IMR-90 (cell line): ENCODE data around the gene DEFB123. TPM values are rescaled to one million over a fixed set of nuclear protein-coding genes. Genes with fewer than 3 reads are reported as not detected.
A peak's percentile ranks its signal among the peaks of the same experiment; 100 is the strongest.

Experiments used
- ATAC-seq: fragments of 200-7000 bp; cut with Tn5 transposase; 2 replicates; pipeline ENCODE4 v1.9.1; 2020; ENCODE audit warnings: low read depth, mild to moderate bottlenecking, moderate library complexity
- BruUV-seq: library from RNA; stranded (reverse); fragments of 400-500 nt; replicated peaks from 2 replicates; lab custom pipeline; 2021; lab: Mats Ljungman, UMichigan
- CTCF ChIA-PET: fragments of 300-600 bp; formaldehyde crosslinking; extraction: SDS; loops from one replicate; lab custom pipeline; 2021; ENCODE audit warnings: antibody characterized with exemption; lab: Yijun Ruan, JAX
- POLR2A ChIA-PET: fragments of 300-600 bp; sonication (Branson Sonifier 250); formaldehyde crosslinking; loops from one replicate; lab custom pipeline; 2022; ENCODE audit warnings: antibody characterized with exemption; ENCODE audit not compliant: unreplicated experiment; lab: Charles Lee
- DNase-seq: peaks from one replicate; pipeline ENCODE4 v3.0.0; 2013
- H2AFZ ChIP-seq: replicated peaks from 2 replicates; pipeline ENCODE3; 2013; ENCODE audit warnings: low read length, mild to moderate bottlenecking; ENCODE audit not compliant: poor library complexity
- H2AK5ac ChIP-seq: 2 replicates; pipeline ENCODE4 v1.6.1; 2013; ENCODE audit warnings: low read depth, low read length, inconsistent platforms
- H2AK9ac ChIP-seq: replicated peaks from 2 replicates; pipeline ENCODE3; 2013; ENCODE audit warnings: mild to moderate bottlenecking, low read depth, low read length, moderate library complexity; ENCODE audit not compliant: poor library complexity
- H2BK120ac ChIP-seq: 2 replicates; pipeline ENCODE4 v1.6.1; 2013; ENCODE audit warnings: low read depth, low read length, inconsistent platforms
- H2BK15ac ChIP-seq: 3 replicates; pipeline ENCODE4 v1.6.1; 2013; ENCODE audit warnings: low read depth, low read length, inconsistent platforms
- H2BK20ac ChIP-seq: 2 replicates; pipeline ENCODE4 v1.6.1; 2013; ENCODE audit warnings: low read depth, mild to moderate bottlenecking, inconsistent platforms, low read length, moderate library complexity
- H2BK5ac ChIP-seq: 2 replicates; pipeline ENCODE4 v1.6.1; 2013; ENCODE audit warnings: mild to moderate bottlenecking, low read depth, low read length, inconsistent platforms; ENCODE audit not compliant: poor library complexity, severe bottlenecking
- H3K14ac ChIP-seq: replicated peaks from 2 replicates; pipeline ENCODE4 v1.6.1; 2013; ENCODE audit warnings: low read depth, low read length, inconsistent platforms
- H3K18ac ChIP-seq: 2 replicates; pipeline ENCODE4 v1.6.1; 2013; ENCODE audit warnings: low read depth, low read length, control low read depth
- H3K23ac ChIP-seq: 2 replicates; pipeline ENCODE4 v1.6.1; 2013; ENCODE audit warnings: low read depth, low read length, inconsistent platforms
- H3K27ac ChIP-seq: 2 replicates; pipeline ENCODE4 v1.5.1; 2013; ENCODE audit warnings: mild to moderate bottlenecking, control low read depth, low read length; ENCODE audit not compliant: insufficient read depth
- H3K27me3 ChIP-seq: 2 replicates; pipeline ENCODE4 v1.6.1; 2013; ENCODE audit warnings: low read length; ENCODE audit not compliant: control insufficient read depth, insufficient read depth
- H3K36me3 ChIP-seq: 2 replicates; pipeline ENCODE4 v1.6.1; 2013; ENCODE audit warnings: low read length, mixed read lengths; ENCODE audit not compliant: control insufficient read depth, insufficient read depth
- H3K4ac ChIP-seq: 2 replicates; pipeline ENCODE4 v1.6.1; 2013; ENCODE audit warnings: low read depth, low read length, inconsistent platforms
- H3K4me1 ChIP-seq: 2 replicates; pipeline ENCODE4 v1.6.1; 2013; ENCODE audit warnings: low read length, mixed read lengths; ENCODE audit not compliant: control insufficient read depth, insufficient read depth
- H3K4me2 ChIP-seq: 2 replicates; pipeline ENCODE4 v1.6.1; 2013; ENCODE audit warnings: low read depth, mild to moderate bottlenecking, control low read depth, low read length, moderate library complexity
- H3K4me3 ChIP-seq: 2 replicates; pipeline ENCODE4 v1.5.1; 2013; ENCODE audit warnings: low read depth, mild to moderate bottlenecking, control low read depth, low read length, moderate library complexity; ENCODE audit not compliant: insufficient read depth
- H3K56ac ChIP-seq: 2 replicates; pipeline ENCODE4 v1.6.1; 2013; ENCODE audit warnings: low read length, inconsistent platforms; ENCODE audit not compliant: insufficient read depth; ENCODE audit errors: extremely low read depth
- H3K79me1 ChIP-seq, 2 experiments: 2 replicates each; pipeline ENCODE4 v1.6.1; 2013; ENCODE audit warnings: low read length in 2 of 2, inconsistent platforms in 1 of 2, low read depth in 1 of 2
- H3K9ac ChIP-seq: 2 replicates; pipeline ENCODE4 v1.6.1; 2013; ENCODE audit warnings: low read depth, low read length, control low read depth
- H3K9me1 ChIP-seq: 2 replicates; pipeline ENCODE4 v1.6.1; 2013; ENCODE audit warnings: low read length, inconsistent platforms; ENCODE audit not compliant: insufficient read depth
- H3K9me3 ChIP-seq: 2 replicates; pipeline ENCODE4 v1.6.1; 2013; ENCODE audit warnings: low read length; ENCODE audit not compliant: control insufficient read depth, insufficient read depth
- H4K20me1 ChIP-seq: 2 replicates; pipeline ENCODE4 v1.6.1; 2013; ENCODE audit warnings: low read length, inconsistent platforms; ENCODE audit not compliant: insufficient read depth
- H4K5ac ChIP-seq: 2 replicates; pipeline ENCODE4 v1.6.1; 2013; ENCODE audit warnings: mild to moderate bottlenecking, low read depth, low read length, control low read depth
- H4K8ac ChIP-seq, 2 experiments: 2 replicates each; pipeline ENCODE4 v1.6.1; 2013; ENCODE audit warnings: low read depth in 2 of 2, low read length in 2 of 2, control low read depth in 1 of 2, inconsistent platforms in 1 of 2
- H4K91ac ChIP-seq: 2 replicates; pipeline ENCODE4 v1.6.1; 2013; ENCODE audit warnings: low read depth, low read length, inconsistent platforms; ENCODE audit not compliant: insufficient read depth
- MAZ ChIP-seq: IDR thresholded peaks from 2 replicates; pipeline ENCODE4 v1.6.1; 2012; ENCODE audit warnings: low read depth, mild to moderate bottlenecking, low read length, improper control_type of control experiment, moderate library complexity, borderline replicate concordance
- NFE2L2 ChIP-seq: fragments of 150-350 bp; IDR thresholded peaks from 2 replicates; pipeline ENCODE4 v1.6.1; 2016; ENCODE audit warnings: low read depth, mild to moderate bottlenecking, low read length
- WGBS, 2 experiments: methylation state at CpG; one replicate each; pipeline versions ENCODE4 v1.1.5 to v1.1.7; 2013; ENCODE audit warnings: missing lambda C conversion rate in 2 of 2; ENCODE audit not compliant: insufficient read length in 1 of 2; ENCODE audit errors: extremely low coverage in 2 of 2; 5-methylcytosine and 5-hydroxymethylcytosine counted together
- dilution Hi-C: fragments of 300-500 bp; cut with HindIII; formaldehyde crosslinking; loops from one replicate; pipeline ENCODE4 v1.14.3; 2018; ENCODE audit warnings: low sequenced_read_pairs; ENCODE audit not compliant: unreplicated experiment
- in situ Hi-C: fragments of 300-500 bp; cut with MboI; formaldehyde crosslinking; loops from 3 replicates; pipeline ENCODE4 v1.14.3; 2019; ENCODE audit warnings: low sequenced_read_pairs, inconsistent platforms, mixed read lengths
- intact Hi-C: fragments of 100-400 bp; cut with micrococcal nuclease; formaldehyde crosslinking; loops from 2 replicates; pipeline ENCODE4 v1.10.0; 2022
- polyA plus RNA-seq, 3 experiments: library from polyadenylated mRNA; depleted of rRNA; stranded (reverse); fragments of >200 nt; gene quantifications; 2 replicates each; pipeline ENCODE4 v1.2.3, GENCODE V29; 2012; ENCODE audit warnings: low replicate concordance in 1 of 3
- total RNA-seq: library from RNA; depleted of rRNA; stranded (reverse); fragments of >200 nt; gene quantifications from 2 replicates; pipeline ENCODE4 v1.2.3, GENCODE V29; 2012

Gene DEFB123
- total and polyA plus RNA-seq, 2 of the 4 experiments (the other 2 are of a cell fraction): not detected

DNA sequence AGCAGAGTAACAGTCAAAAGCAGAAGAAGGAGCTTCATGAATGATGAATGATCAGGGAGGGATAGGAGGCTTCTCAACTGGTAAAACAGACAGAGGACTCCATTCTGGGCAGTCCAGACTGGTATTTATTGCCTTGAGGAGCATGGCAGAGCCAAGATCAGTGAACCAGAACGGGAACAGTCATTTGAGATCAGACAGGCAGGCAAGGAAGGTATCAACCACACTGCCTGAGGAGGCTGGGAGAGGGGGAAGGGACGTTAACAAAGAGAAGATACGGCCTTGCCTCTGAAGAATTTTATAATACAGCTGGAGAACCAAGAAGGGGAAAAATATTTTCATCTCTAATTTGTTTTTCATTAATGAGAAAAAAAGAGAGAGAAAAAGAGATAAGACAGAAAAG is 34.3 kb upstream of the DEFB123 start, which contains the start of gene DEFB121:
Gene DEFB121, minus strand, starts transcription at position 101 of the 400 bp plus-strand sequence. Its CDS starts 63 bp downstream, at position 38.
- H2BK120ac ChIP-seq: no peak within 1 kb of the TSS
- H4K20me1 ChIP-seq: no peaks in the 10 kb centered on the region
- no peak within 1 kb of the TSS for H2BK15ac ChIP-seq
- no peak within 1 kb of the TSS for H2AK9ac ChIP-seq
- H3K27me3 ChIP-seq: no peaks in the 10 kb centered on the region
- no peak within 1 kb of the TSS for H2BK20ac ChIP-seq
- BruUV-seq: no TSS peak
- no peak within 1 kb of the TSS for H2BK5ac ChIP-seq
- in situ Hi-C loops (no loop called here), dilution Hi-C loops (no loop called here), intact Hi-C loops (no loop called here)
- no peak within 1 kb of the TSS for H3K9ac ChIP-seq
- H3K18ac ChIP-seq: no peak within 1 kb of the TSS
- POLR2A ChIA-PET: no interaction called here
- H3K4ac ChIP-seq: no peak within 1 kb of the TSS
- TF ChIP-seq NFE2L2 (no peak), MAZ (no peak)
- no peak within 1 kb of the TSS for H4K91ac ChIP-seq
- CTCF ChIA-PET: no interaction called here
- no peak within 1 kb of the TSS for H3K14ac ChIP-seq
- no peaks in the 10 kb centered on the region for H3K36me3 ChIP-seq
- H3K4me3 ChIP-seq: no peak within 1 kb of the TSS
- WGBS, 2 experiments: 0% methylated on average over 1 of the region's 3 CpGs; no CpG with 5 or more reads in 1 of the 2 experiments
- ATAC-seq (no peak), DNase-seq (no peak)
- no peak within 1 kb of the TSS for H3K27ac ChIP-seq
- no peak within 1 kb of the TSS for H4K5ac ChIP-seq
- no peak within 1 kb of the TSS for H3K23ac ChIP-seq
- no peak within 1 kb of the TSS for H4K8ac ChIP-seq
- H3K4me1 ChIP-seq: no peaks in the 10 kb centered on the region
- H3K79me1 ChIP-seq: no peaks in the 10 kb centered on the region
- H3K56ac ChIP-seq: no peak within 1 kb of the TSS
- no peaks in the 10 kb centered on the region for H3K9me1 ChIP-seq
- H3K9me3 ChIP-seq: no peaks in the 10 kb centered on the region
- H3K4me2 ChIP-seq: no peak within 1 kb of the TSS
- peak within 1 kb of the TSS; percentile 32 for H2AFZ ChIP-seq
- H2AK5ac ChIP-seq: no peak within 1 kb of the TSS
